Measurements from ENCODE around the gene TMA16.

Gene TMA16

GRCh38 chr4:163565226-163566135 is 71.0 kb downstream of the TMA16 start:
- DNase-seq, result no peak

- DNase-seq, result no peak
Measured at GRCh38 chr4:163566257-163566796, 71.8 kb downstream of the TMA16 start.

GRCh38 chr4:163568843-163569242 is 74.4 kb downstream of the TMA16 start:
- no peak for DNase-seq

Measured in DMS79 treated with DMSO at 0.1 percent for 48 hours (cell line).